RWPE1 (cell line): ENCODE data around the gene PDGFB.

Experiments
- CTCF ChIA-PET: fragments of 350-600 bp; sonication (Branson Sonifier 250); formaldehyde crosslinking; extraction: SDS; loops from one replicate; lab custom pipeline; 2021; lab: Yijun Ruan, JAX
- POLR2A ChIA-PET: fragments of 400-600 bp; formaldehyde crosslinking; extraction: SDS; loops from one replicate; lab custom pipeline; 2020; ENCODE audit warnings: antibody characterized with exemption; ENCODE audit not compliant: low non-redundant PET; lab: Yijun Ruan, JAX
- DNase-seq: peaks from one replicate; pipeline ENCODE4 v3.0.0; 2012; ENCODE audit warnings: low spot score
- H3K27ac ChIP-seq: fragments of 450-650 bp; 2 replicates; pipeline ENCODE4 v1.5.1; 2017
- TF ChIP-seq, protein P1 (sequence below): fragments of 450-650 bp; conservative IDR thresholded peaks from 2 replicates; pipeline ENCODE4 v1.5.1; 2017; ENCODE audit warnings: low read depth, mild to moderate bottlenecking

The PDGFB gene

DNA sequence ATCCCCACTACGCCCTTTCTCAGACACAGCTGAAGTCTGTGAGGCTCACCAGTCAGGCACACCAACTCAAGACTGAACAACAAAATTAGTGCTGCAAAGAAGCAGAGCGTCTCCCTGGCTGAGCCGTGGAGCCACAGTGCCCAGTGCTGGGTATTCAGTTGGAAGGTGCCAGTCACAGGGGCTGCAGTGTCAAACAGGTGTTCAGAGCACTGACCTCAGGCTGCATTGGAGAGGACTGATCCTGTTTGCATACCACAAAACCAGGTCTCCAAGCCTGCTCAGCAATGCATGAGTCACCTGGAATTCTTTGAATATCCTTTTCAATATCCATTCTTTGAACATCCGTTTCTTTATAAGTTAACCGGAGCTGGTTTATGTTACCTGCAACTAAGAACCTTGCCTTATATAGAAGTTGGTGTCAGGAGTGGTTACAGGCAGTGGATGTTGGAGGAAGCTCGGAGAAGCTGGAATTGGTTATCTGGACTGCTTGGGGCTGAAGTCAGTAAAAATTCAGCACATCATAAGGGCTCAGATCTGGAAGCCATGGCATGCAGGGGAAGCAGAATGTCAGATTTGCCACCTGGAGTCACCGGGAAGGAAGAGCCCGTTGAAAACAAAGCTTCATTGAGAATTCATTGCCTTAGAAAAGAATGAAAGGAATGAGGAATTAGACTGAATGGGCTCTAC, 30.3 kb downstream of the PDGFB start:
- DNase-seq: peak; percentile 77
- ChIA-PET POLR2A (no interaction called here), CTCF (interaction anchor here (0.5 kb wide), 1 partner anchor 85 kb away, joined by 4 read pairs; no protein-coding TSS in a partner anchor)
- peak overlapping the region; percentile 93 for H3K27ac ChIP-seq
- TF ChIP-seq, protein P1, sequence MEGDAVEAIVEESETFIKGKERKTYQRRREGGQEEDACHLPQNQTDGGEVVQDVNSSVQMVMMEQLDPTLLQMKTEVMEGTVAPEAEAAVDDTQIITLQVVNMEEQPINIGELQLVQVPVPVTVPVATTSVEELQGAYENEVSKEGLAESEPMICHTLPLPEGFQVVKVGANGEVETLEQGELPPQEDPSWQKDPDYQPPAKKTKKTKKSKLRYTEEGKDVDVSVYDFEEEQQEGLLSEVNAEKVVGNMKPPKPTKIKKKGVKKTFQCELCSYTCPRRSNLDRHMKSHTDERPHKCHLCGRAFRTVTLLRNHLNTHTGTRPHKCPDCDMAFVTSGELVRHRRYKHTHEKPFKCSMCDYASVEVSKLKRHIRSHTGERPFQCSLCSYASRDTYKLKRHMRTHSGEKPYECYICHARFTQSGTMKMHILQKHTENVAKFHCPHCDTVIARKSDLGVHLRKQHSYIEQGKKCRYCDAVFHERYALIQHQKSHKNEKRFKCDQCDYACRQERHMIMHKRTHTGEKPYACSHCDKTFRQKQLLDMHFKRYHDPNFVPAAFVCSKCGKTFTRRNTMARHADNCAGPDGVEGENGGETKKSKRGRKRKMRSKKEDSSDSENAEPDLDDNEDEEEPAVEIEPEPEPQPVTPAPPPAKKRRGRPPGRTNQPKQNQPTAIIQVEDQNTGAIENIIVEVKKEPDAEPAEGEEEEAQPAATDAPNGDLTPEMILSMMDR: no peak

DNA sequence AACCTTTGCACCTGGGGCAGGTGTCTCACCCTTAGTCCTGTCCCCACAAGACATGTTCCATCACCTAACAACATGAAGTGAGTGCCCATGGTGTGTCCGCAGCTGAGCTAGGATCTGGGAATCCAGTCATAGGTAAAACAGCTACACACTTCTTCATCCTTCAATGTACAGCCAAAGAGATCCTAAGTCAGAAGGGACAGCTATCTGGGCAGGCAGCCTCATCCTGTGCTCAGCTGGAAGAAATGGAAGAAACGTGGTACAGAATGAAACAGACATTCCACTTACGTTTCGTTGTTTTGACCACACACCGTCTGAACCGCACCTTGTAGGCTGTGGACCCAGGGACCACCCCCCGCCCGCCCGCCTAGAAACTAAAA, 30.8 kb downstream of the PDGFB start:
- POLR2A ChIA-PET: no interaction called here
- CTCF ChIA-PET: no interaction called here
- TF ChIP-seq, protein P1: no peak
- DNase-seq: peak; percentile 8
- peak overlapping the region; percentile 93 for H3K27ac ChIP-seq

DNA sequence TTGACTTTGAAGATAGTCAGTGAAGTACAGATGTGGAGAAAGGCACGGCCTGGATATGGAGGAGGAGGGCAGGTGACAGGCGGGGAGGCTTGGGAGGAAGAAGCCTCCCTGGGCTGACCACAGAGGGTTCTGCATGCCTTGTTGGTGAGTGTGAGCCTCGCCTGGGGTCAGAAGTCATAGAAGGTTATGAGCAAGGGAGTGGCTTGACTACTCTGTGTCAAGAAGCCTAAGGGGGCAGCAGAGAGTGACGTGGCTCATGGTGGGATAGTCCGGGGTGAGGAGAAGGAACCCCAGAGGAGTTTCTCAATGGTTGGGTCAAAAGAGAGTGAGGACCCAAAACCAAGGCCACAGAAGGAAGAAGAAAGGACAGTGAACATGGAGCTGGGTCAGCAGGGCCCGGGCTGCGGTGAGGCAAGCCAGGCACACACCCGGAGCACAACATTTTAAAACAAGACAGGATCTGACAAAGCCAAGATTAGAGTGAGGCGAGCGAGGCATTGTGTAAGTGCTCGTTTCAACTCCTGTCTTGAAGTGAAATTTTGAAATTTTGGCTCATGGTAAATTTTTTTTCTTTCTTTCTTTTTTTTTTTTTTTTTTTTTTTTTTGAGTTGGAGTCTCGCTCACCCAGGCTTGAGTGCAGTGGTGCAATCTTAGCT, 31.9 kb downstream of the PDGFB start:
- ChIA-PET POLR2A (interaction anchor here (0.7 kb wide), 1 partner anchor 27 kb away, joined by 7 read pairs; no protein-coding TSS in a partner anchor), CTCF (interaction anchor here (0.6 kb wide), 2 partner anchors 54 to 77 kb away, joined by 3 to 6 read pairs; no protein-coding TSS in a partner anchor)
- DNase-seq: peak; percentile 64
- H3K27ac ChIP-seq: peak overlapping the region; percentile 93
- TF ChIP-seq, protein P1: no peak

DNA sequence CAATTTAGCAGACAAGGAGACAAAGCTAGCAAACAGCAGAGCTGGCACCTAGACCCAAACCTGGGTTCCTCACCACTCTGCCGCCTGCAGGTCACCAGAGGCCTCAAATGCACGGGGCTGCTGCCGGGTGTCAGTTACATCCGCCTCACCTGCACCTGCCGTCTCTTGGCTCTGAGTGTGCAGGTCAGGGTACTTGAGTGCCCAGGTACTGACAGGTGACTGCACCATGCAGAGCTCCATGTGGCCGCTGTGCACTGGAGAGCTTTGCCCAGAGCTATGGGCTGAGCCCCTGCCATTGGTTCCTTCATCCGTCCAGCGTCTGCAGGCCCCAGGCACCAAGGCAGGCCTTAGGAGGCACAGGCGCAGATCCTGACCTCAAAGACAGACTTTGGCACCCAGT, 35.0 kb downstream of the PDGFB start:
- H3K27ac ChIP-seq: peak overlapping the region; percentile 52
- TF ChIP-seq, protein P1: no peak

DNA sequence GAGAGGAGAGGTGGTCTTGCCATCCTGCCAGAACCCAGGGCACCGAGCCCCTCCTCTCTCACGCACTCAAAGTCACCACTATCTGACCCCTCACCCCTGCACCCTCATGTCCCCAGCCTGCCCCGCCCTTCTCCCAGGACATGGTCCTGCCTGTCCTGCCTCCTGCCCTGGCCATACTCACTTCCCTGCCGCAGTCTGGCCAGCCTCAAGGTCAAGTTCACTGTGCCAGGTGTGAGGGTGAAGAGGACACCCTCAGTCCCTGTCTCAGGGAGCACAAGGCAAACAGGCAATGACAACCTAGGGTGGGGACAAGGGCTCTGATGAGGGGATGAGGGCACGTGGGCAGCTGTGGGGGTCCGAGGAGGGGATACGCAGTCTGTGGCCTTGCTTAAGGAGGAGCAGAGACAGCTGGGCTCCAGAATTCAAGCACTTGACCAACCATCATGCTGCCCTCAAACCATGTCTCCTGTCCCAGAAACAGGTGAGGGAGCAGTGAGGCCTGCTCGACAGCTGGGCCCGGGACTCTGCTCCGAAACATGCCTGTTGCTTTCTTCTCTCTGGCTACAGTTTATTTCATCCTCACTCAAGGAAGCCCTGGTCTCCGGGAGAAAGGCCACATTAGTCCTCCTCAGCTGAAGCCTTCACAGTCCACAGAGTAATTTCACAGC, 36.6 kb downstream of the PDGFB start:
- DNase-seq: no peak
- TF ChIP-seq, protein P1: no peak
- H3K27ac ChIP-seq: peak overlapping the region; percentile 93
- ChIA-PET POLR2A (interaction anchor here (0.6 kb wide), 1 partner anchor 28 kb away, joined by 3 read pairs; no protein-coding TSS in a partner anchor), CTCF (no interaction called here)

More for the DNA sequence above, 35.0 kb downstream of the PDGFB start:
- CTCF ChIA-PET: no interaction called here
- POLR2A ChIA-PET: no interaction called here
- no peak for DNase-seq
